Neural progenitor cell (in vitro differentiated cells): ENCODE measurements around the gene ALG12. TPM values are rescaled to one million over a fixed set of nuclear protein-coding genes. Genes with fewer than 3 reads are reported as not detected.

Experiments
- DNase-seq: peaks from one replicate; pipeline ENCODE4 v3.0.0-alpha.2; 2016; ENCODE audit warnings: low spot score
- H2AFZ ChIP-seq: fragments of 200-600 bp; sonication (generic); replicated peaks from 2 replicates; pipeline ENCODE4 v1.6.1; 2016; ENCODE audit warnings: antibody characterized with exemption
- H3F3A ChIP-seq: fragments of 200-600 bp; sonication (generic); 2 replicates; pipeline ENCODE4 v1.6.1; 2016; ENCODE audit warnings: antibody characterized with exemption, low read depth
- H3K27ac ChIP-seq: fragments of 200-600 bp; sonication (generic); 2 replicates; pipeline ENCODE4 v1.5.1; 2016; ENCODE audit warnings: mild to moderate bottlenecking
- H3K27me3 ChIP-seq: fragments of 200-600 bp; sonication (generic); 2 replicates; pipeline ENCODE4 v1.6.1; 2016; ENCODE audit warnings: mild to moderate bottlenecking, moderate library complexity
- H3K36me3 ChIP-seq: fragments of 200-600 bp; sonication (generic); 2 replicates; pipeline ENCODE4 v1.5.1; 2016
- H3K4me1 ChIP-seq: fragments of 200-600 bp; sonication (generic); 2 replicates; pipeline ENCODE4 v1.6.1; 2016; ENCODE audit warnings: mixed run types
- H3K4me2 ChIP-seq: fragments of 200-600 bp; sonication (generic); 2 replicates; pipeline ENCODE4 v1.6.1; 2016
- H3K4me3 ChIP-seq: fragments of 200-600 bp; sonication (generic); 2 replicates; pipeline ENCODE4 v1.5.1; 2016
- H3K79me2 ChIP-seq: fragments of 200-600 bp; sonication (generic); 2 replicates; pipeline ENCODE4 v1.6.1; 2016; ENCODE audit warnings: low read depth
- H3K9ac ChIP-seq: fragments of 200-600 bp; sonication (generic); 2 replicates; pipeline ENCODE4 v1.6.1; 2016
- H3K9me3 ChIP-seq: fragments of 200-600 bp; sonication (generic); 2 replicates; pipeline ENCODE4 v1.5.1; 2016; ENCODE audit warnings: low read depth
- H4K20me1 ChIP-seq: fragments of 200-600 bp; sonication (generic); 2 replicates; pipeline ENCODE4 v1.6.1; 2016; ENCODE audit warnings: low read depth
- H3K27ac Mint-ChIP-seq: 3 replicates; pipeline ENCODE4 v1.8.0; 2021; ENCODE audit warnings: mixed read lengths
- H3K27me3 Mint-ChIP-seq: 2 replicates; pipeline ENCODE4 v1.8.0; 2022; ENCODE audit warnings: low read depth, mild to moderate bottlenecking, inconsistent platforms, moderate library complexity, mixed read lengths; ENCODE audit not compliant: insufficient read depth
- H3K36me3 Mint-ChIP-seq: 3 replicates; pipeline ENCODE4 v1.8.0; 2021; ENCODE audit warnings: mixed read lengths
- H3K4me1 Mint-ChIP-seq: 3 replicates; pipeline ENCODE4 v1.8.0; 2021; ENCODE audit warnings: mixed read lengths
- H3K4me3 Mint-ChIP-seq: 3 replicates; pipeline ENCODE4 v1.8.0; 2021; ENCODE audit warnings: mild to moderate bottlenecking, moderate library complexity, mixed read lengths
- H3K9me3 Mint-ChIP-seq: 3 replicates; pipeline ENCODE4 v1.8.0; 2020; ENCODE audit warnings: mixed read lengths
- EZH2 ChIP-seq: fragments of 200-600 bp; sonication (generic); IDR thresholded peaks from 2 replicates; pipeline ENCODE4 v1.6.1; 2017; ENCODE audit warnings: antibody characterized with exemption, mild to moderate bottlenecking, moderate library complexity
- EZH2phosphoT487 ChIP-seq: fragments of 200-600 bp; sonication (generic); IDR thresholded peaks from 2 replicates; pipeline ENCODE4 v1.6.1; 2017; ENCODE audit warnings: antibody characterized with exemption
- total RNA-seq: library from RNA; depleted of rRNA; stranded (reverse); fragments of >200 nt; gene quantifications from 2 replicates; pipeline ENCODE4 v1.2.3, GENCODE V29; 2015; ENCODE audit warnings: low replicate concordance
- TF ChIP-seq, protein P1 (sequence below): fragments of 200-600 bp; sonication (generic); IDR thresholded peaks from 2 replicates; pipeline ENCODE4 v1.5.1; 2017; ENCODE audit warnings: antibody characterized with exemption, mild to moderate bottlenecking

Gene ALG12
- total RNA-seq, 1 donor from 2014 or later = 4.9 TPM

DNA sequence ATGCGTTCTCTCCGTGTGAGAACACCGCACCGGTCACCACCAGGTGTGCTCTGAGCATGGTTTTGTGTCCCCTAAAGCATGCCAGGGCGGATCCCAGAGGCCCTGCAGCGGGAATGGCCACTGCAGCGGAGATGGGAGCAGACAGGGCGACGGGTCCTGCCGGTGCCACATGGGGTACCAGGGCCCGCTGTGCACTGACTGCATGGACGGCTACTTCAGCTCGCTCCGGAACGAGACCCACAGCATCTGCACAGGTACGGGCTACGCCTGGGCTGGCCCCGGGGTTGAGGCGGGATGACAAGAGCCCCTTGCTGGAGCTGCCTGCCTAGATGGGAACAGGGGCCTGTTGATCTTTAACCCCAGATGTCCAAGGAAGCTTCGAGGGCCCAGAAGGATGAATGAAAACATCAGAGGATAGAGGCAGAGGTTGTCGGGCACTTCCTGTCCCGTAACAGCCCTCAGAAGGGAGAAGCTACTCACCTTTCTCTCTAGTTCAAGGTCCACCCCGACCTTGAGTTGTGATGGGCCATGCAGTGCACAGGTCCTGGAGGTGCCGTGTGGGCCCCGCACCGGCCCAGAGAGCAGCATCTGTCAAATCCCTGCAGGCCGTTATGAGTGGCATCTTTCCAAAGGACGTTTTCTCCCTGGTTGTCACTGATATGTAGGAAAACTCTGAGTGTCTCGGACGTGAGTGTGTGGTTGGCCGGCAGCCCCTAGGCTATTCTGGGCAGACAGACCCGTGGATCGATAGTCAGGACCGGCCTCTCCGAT is 3.5 kb upstream of the ALG12 start:
- Histone ChIP-seq H3K4me3 (no peak overlapping the region), H3K9ac (no peak overlapping the region), H3F3A (peaks cover 11% of the 10 kb centered on the region), H3K27ac (no peak overlapping the region), H3K36me3 (no peaks in the 10 kb centered on the region), H3K4me1 (no peaks in the 10 kb centered on the region), H4K20me1 (no peaks in the 10 kb centered on the region), H2AFZ (no peak overlapping the region), H3K4me2 (no peak overlapping the region), H3K27me3 (peaks cover 8% of the 10 kb centered on the region), H3K79me2 (peaks cover 6% of the 10 kb centered on the region), H3K9me3 (no peaks in the 10 kb centered on the region)
- H3K4me3 Mint-ChIP-seq = no peak overlapping the region
- peaks cover 4% of the 10 kb centered on the region for H3K36me3 Mint-ChIP-seq
- DNase-seq = no peak
- H3K27ac Mint-ChIP-seq = no peak overlapping the region
- H3K4me1 Mint-ChIP-seq = peaks cover 21% of the 10 kb centered on the region
- no peaks in the 10 kb centered on the region for H3K9me3 Mint-ChIP-seq
- peaks cover 6% of the 10 kb centered on the region for H3K27me3 Mint-ChIP-seq
- TF ChIP-seq EZH2phosphoT487 (no peak), EZH2 (no peak)
- TF ChIP-seq, protein P1, sequence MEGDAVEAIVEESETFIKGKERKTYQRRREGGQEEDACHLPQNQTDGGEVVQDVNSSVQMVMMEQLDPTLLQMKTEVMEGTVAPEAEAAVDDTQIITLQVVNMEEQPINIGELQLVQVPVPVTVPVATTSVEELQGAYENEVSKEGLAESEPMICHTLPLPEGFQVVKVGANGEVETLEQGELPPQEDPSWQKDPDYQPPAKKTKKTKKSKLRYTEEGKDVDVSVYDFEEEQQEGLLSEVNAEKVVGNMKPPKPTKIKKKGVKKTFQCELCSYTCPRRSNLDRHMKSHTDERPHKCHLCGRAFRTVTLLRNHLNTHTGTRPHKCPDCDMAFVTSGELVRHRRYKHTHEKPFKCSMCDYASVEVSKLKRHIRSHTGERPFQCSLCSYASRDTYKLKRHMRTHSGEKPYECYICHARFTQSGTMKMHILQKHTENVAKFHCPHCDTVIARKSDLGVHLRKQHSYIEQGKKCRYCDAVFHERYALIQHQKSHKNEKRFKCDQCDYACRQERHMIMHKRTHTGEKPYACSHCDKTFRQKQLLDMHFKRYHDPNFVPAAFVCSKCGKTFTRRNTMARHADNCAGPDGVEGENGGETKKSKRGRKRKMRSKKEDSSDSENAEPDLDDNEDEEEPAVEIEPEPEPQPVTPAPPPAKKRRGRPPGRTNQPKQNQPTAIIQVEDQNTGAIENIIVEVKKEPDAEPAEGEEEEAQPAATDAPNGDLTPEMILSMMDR = no peak

DNA sequence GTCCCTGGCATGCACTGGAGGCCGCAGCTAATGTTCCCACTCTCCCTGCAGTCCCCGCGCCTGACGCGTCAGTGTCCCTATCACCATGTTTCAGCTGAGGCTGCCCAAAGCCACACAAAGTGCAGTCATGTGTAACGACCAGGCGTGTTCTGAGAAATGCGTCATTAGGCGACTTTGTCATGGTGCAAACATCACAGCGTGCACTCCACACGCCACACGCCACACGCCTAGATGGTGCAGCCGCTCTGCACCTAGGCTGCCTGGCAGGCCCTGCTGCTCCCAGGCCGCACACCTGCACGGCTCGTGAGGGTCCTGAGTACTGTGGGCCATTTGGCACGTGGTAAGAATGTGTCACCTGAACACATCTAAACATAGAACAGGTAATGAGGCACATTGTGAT is 2.6 kb upstream of the ALG12 start:
- Mint-ChIP-seq H3K27ac (no peak overlapping the region), H3K9me3 (no peaks in the 10 kb centered on the region), H3K4me3 (peak overlapping the region; percentile 67), H3K36me3 (peaks cover 4% of the 10 kb centered on the region), H3K27me3 (peaks cover 6% of the 10 kb centered on the region), H3K4me1 (peaks cover 17% of the 10 kb centered on the region)
- H3K4me3 ChIP-seq = no peak overlapping the region
- no peak overlapping the region for H3K9ac ChIP-seq
- H3K27ac ChIP-seq = no peak overlapping the region
- H3K36me3 ChIP-seq = no peaks in the 10 kb centered on the region
- TF ChIP-seq, protein P1 = no peak
- TF ChIP-seq EZH2 (no peak), EZH2phosphoT487 (no peak)
- H3K79me2 ChIP-seq = peaks cover 11% of the 10 kb centered on the region
- no peaks in the 10 kb centered on the region for H3K9me3 ChIP-seq
- peaks cover 8% of the 10 kb centered on the region for H3K27me3 ChIP-seq
- H2AFZ ChIP-seq = no peak overlapping the region
- no peak for DNase-seq
- H3F3A ChIP-seq = peaks cover 11% of the 10 kb centered on the region
- no peak overlapping the region for H3K4me2 ChIP-seq
- H4K20me1 ChIP-seq = peaks cover 2% of the 10 kb centered on the region
- H3K4me1 ChIP-seq = no peaks in the 10 kb centered on the region

DNA sequence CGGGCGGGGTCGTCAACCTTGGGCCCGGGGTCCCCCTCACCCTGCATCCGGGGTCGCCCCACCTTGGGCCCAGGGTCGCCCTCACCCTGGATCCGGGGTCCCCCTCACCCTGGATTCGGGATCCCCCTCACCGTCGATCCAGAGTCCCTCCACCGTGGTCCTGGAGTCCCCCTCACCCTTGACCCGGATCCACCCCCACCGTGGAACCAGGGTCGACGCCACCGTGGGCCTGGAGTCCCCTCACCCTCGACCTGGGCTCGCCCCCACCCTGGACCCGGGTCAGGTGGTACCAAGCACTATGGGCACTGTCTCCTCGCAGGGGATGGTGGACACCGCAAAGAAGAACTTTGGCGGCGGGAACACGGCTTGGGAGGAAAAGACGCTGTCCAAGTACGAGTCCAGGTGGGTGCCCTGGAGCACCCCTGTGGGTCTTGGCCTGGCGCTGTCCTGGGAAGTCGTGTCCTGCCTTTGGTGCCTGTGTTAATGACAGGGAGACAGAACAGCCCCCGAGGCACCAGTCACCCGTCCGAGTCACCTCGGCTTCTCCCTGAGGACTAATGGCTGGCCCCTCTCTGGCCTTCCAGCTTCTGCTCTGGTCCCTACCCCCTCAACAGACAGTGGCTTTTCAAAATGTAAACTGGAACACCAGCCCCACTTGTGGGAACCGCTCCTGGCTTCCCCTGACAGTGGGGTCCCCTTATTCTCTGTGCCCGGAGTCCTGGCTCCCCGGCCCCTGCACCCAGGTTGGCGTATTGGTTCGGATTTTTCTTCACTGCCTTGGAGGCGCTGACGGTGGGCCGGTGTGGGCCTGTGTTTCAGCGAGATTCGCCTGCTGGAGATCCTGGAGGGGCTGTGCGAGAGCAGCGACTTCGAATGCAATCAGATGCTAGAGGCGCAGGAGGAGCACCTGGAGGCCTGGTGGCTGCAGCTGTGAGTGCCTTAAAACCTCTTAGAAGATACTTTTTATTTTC is 958 bp upstream of the ALG12 start:
- H3K4me3 ChIP-seq = peak overlapping the region; percentile 84
- H3F3A ChIP-seq = peaks cover 11% of the 10 kb centered on the region
- TF ChIP-seq EZH2 (no peak), EZH2phosphoT487 (no peak)
- TF ChIP-seq, protein P1 = no peak
- H3K27ac Mint-ChIP-seq = no peak overlapping the region
- H2AFZ ChIP-seq = peak overlapping the region; percentile 70
- peaks cover 11% of the 10 kb centered on the region for H3K79me2 ChIP-seq
- peak overlapping the region; percentile 99 for H3K4me2 ChIP-seq
- no peaks in the 10 kb centered on the region for H3K9me3 Mint-ChIP-seq
- no peaks in the 10 kb centered on the region for H3K4me1 ChIP-seq
- H3K27me3 ChIP-seq = peaks cover 8% of the 10 kb centered on the region
- H3K27ac ChIP-seq = no peak overlapping the region
- H4K20me1 ChIP-seq = peaks cover 16% of the 10 kb centered on the region
- H3K4me1 Mint-ChIP-seq = peaks cover 14% of the 10 kb centered on the region
- peak overlapping the region; percentile 83 for H3K4me3 Mint-ChIP-seq
- DNase-seq = no peak
- H3K36me3 ChIP-seq = no peaks in the 10 kb centered on the region
- no peaks in the 10 kb centered on the region for H3K9me3 ChIP-seq
- peaks cover 2% of the 10 kb centered on the region for H3K36me3 Mint-ChIP-seq
- peak overlapping the region; percentile 66 for H3K9ac ChIP-seq
- peaks cover 6% of the 10 kb centered on the region for H3K27me3 Mint-ChIP-seq
